Parathyroid adenoma (tissue), 2 donors: ENCODE data around the gene SPTBN1.

Experiments
- H2AFZ ChIP-seq: fragments of 300-600 bp; sonication (generic); one replicate; pipeline ENCODE4 v1.7.0; 2017; ENCODE audit warnings: antibody characterized with exemption, mild to moderate bottlenecking
- H3K27ac ChIP-seq: fragments of 300-600 bp; sonication (generic); one replicate; pipeline ENCODE4 v1.7.0; 2017
- H3K27me3 ChIP-seq: fragments of 300-600 bp; sonication (generic); one replicate; pipeline ENCODE4 v1.7.0; 2017; ENCODE audit warnings: low read length; ENCODE audit not compliant: control insufficient read depth, insufficient read depth
- H3K36me3 ChIP-seq: fragments of 300-600 bp; sonication (generic); one replicate; pipeline ENCODE4 v1.7.0; 2017; ENCODE audit warnings: low read length; ENCODE audit not compliant: control insufficient read depth, insufficient read depth
- H3K4me1 ChIP-seq: fragments of 300-600 bp; sonication (generic); one replicate; pipeline ENCODE4 v1.7.0; 2017; ENCODE audit warnings: control low read depth
- H3K4me2 ChIP-seq: fragments of 300-600 bp; sonication (generic); one replicate; pipeline ENCODE4 v1.7.0; 2017; ENCODE audit warnings: low read length
- H3K4me3 ChIP-seq: fragments of 300-600 bp; sonication (generic); one replicate; pipeline ENCODE4 v1.7.0; 2017; ENCODE audit warnings: low read depth, low read length
- H3K79me2 ChIP-seq: fragments of 300-600 bp; sonication (generic); one replicate; pipeline ENCODE4 v1.7.0; 2017; ENCODE audit warnings: control low read depth
- H3K9ac ChIP-seq: fragments of 300-600 bp; sonication (generic); one replicate; pipeline ENCODE4 v1.7.0; 2017; ENCODE audit warnings: mild to moderate bottlenecking
- H3K9me3 ChIP-seq: fragments of 300-600 bp; sonication (generic); one replicate; pipeline ENCODE4 v1.7.0; 2017; ENCODE audit warnings: low read length; ENCODE audit not compliant: control insufficient read depth
- CTCF ChIP-seq: fragments of 300-600 bp; sonication (generic); IDR thresholded peaks from one replicate; pipeline ENCODE4 v1.7.0; 2017; ENCODE audit warnings: antibody characterized with exemption, mild to moderate bottlenecking
- donor health status: primary hyperparathyroidism.

SPTBN1 gene

GRCh38 chr2:54456362-54456611, 160 bp downstream of the SPTBN1 start:
- H3K9ac ChIP-seq: no peak overlapping the region

GRCh38 chr2:54456612-54457322, 640 bp downstream of the SPTBN1 start:
- H2AFZ ChIP-seq: peak overlapping the region; percentile 68
- peak overlapping the region; percentile 77 for H3K27ac ChIP-seq
- H3K4me2 ChIP-seq: peak overlapping the region; percentile 67
- peaks cover 36% of the 10 kb centered on the region for H3K79me2 ChIP-seq
- H3K9me3 ChIP-seq: no peaks in the 10 kb centered on the region
- H3K27me3 ChIP-seq: no peaks in the 10 kb centered on the region
- no peaks in the 10 kb centered on the region for H3K36me3 ChIP-seq
- H3K9ac ChIP-seq: no peak overlapping the region
- peaks cover 13% of the 10 kb centered on the region for H3K4me1 ChIP-seq
- peak overlapping the region; percentile 78 for H3K4me3 ChIP-seq
- no peak for TF ChIP-seq CTCF

More at GRCh38 chr2:54456362-54456611, 160 bp downstream of the SPTBN1 start:
- peak overlapping the region; percentile 71 for H2AFZ ChIP-seq
- H3K27ac ChIP-seq: peak overlapping the region; percentile 77
- H3K4me3 ChIP-seq: peak overlapping the region; percentile 78
- no peaks in the 10 kb centered on the region for H3K9me3 ChIP-seq
- no peaks in the 10 kb centered on the region for H3K27me3 ChIP-seq
- peaks cover 13% of the 10 kb centered on the region for H3K4me1 ChIP-seq
- H3K36me3 ChIP-seq: no peaks in the 10 kb centered on the region
- H3K79me2 ChIP-seq: peaks cover 35% of the 10 kb centered on the region
- TF ChIP-seq CTCF: no peak
- no peak overlapping the region for H3K4me2 ChIP-seq

GRCh38 chr2:54457323-54458023, 1.3 kb downstream of the SPTBN1 start:
- peak overlapping the region; percentile 63 for H3K4me3 ChIP-seq
- peak overlapping the region; percentile 68 for H2AFZ ChIP-seq
- H3K4me1 ChIP-seq: peaks cover 13% of the 10 kb centered on the region

GRCh38 chr2:54459037-54459441, 2.9 kb downstream of the SPTBN1 start:
- Histone ChIP-seq H3K79me2 (peaks cover 49% of the 10 kb centered on the region), H2AFZ (no peak overlapping the region), H3K4me1 (peaks cover 13% of the 10 kb centered on the region), H3K4me3 (no peak overlapping the region), H3K36me3 (no peaks in the 10 kb centered on the region), H3K27me3 (no peaks in the 10 kb centered on the region), H3K9me3 (no peaks in the 10 kb centered on the region), H3K9ac (no peak overlapping the region), H3K4me2 (no peak overlapping the region), H3K27ac (no peak overlapping the region)
- no peak for TF ChIP-seq CTCF

More at GRCh38 chr2:54457323-54458023, 1.3 kb downstream of the SPTBN1 start:
- TF ChIP-seq CTCF: no peak
- Histone ChIP-seq H3K4me2 (peak overlapping the region; percentile 67), H3K27me3 (no peaks in the 10 kb centered on the region), H3K9ac (no peak overlapping the region), H3K9me3 (no peaks in the 10 kb centered on the region), H3K79me2 (peaks cover 37% of the 10 kb centered on the region), H3K27ac (peak overlapping the region; percentile 54), H3K36me3 (no peaks in the 10 kb centered on the region)
